Cerebellar nuclear complex (tissue), 1 donor: Measurements from ENCODE around the gene MYO3B.

ENCODE experiments used
- DNase-seq, 2 experiments: peaks; one replicate each; lab custom pipeline; 2025; lab: John Stamatoyannopoulos, UW

The MYO3B gene

GRCh38 chr2:170161516-170162270 is 16.3 kb upstream of the MYO3B start:
- DNase-seq, result no peak

GRCh38 chr2:170162271-170162632 is 15.7 kb upstream of the MYO3B start:
- no peak for DNase-seq

GRCh38 chr2:170163411-170164065 is 14.4 kb upstream of the MYO3B start:
- no peak for DNase-seq

- no peak for DNase-seq
These were observed 12.8 kb upstream of the MYO3B start for GRCh38 chr2:170165129-170165528.

GRCh38 chr2:170166735-170167134 is 11.2 kb upstream of the MYO3B start:
- no peak for DNase-seq

- no peak for DNase-seq
These were observed 7.5 kb upstream of the MYO3B start for GRCh38 chr2:170170281-170171040.

GRCh38 chr2:170176212-170176611 is 1.7 kb upstream of the MYO3B start:
- DNase-seq, result no peak

GRCh38 chr2:170180031-170180566 is 2.2 kb downstream of the MYO3B start:
- DNase-seq, result no peak

GRCh38 chr2:170181602-170182001 is 3.7 kb downstream of the MYO3B start:
- DNase-seq, result no peak

GRCh38 chr2:170185319-170185718 is 7.4 kb downstream of the MYO3B start:
- no peak for DNase-seq

- DNase-seq, result no peak
These were observed 11.8 kb downstream of the MYO3B start for GRCh38 chr2:170189757-170190156.

GRCh38 chr2:170190172-170190571 is 12.2 kb downstream of the MYO3B start:
- DNase-seq, result no peak

GRCh38 chr2:170191166-170191866 is 13.4 kb downstream of the MYO3B start:
- no peak for DNase-seq

- DNase-seq, result no peak
These were observed 19.0 kb downstream of the MYO3B start for GRCh38 chr2:170196963-170197362.

- no peak for DNase-seq
These were observed 23.3 kb downstream of the MYO3B start for GRCh38 chr2:170201275-170201674.

GRCh38 chr2:170201734-170202393 is 23.9 kb downstream of the MYO3B start:
- no peak for DNase-seq

- DNase-seq, result no peak
These were observed 24.5 kb downstream of the MYO3B start for GRCh38 chr2:170202437-170202836.

- no peak for DNase-seq
These were observed 26.5 kb downstream of the MYO3B start for GRCh38 chr2:170204298-170204951.

- DNase-seq, result no peak
These were observed 28.3 kb downstream of the MYO3B start for GRCh38 chr2:170206246-170206645.

- DNase-seq, result no peak
These were observed 29.0 kb downstream of the MYO3B start for GRCh38 chr2:170206805-170207407.

GRCh38 chr2:170207901-170208300 is 30.0 kb downstream of the MYO3B start:
- DNase-seq, result no peak
